HG03039 (cell line): Measurements from ENCODE around the gene TMEM239.
A peak's percentile ranks its signal among the peaks of the same experiment; 100 is the strongest.
"Not testable (repeated sequence)": the region's sequence is repeated elsewhere in the genome, so short reads cannot be mapped to it uniquely, and the experiment has no call there.

Source experiments
- ATAC-seq: cut with Tn5 transposase; IDR thresholded peaks from one replicate; pipeline ENCODE4 v1.9.1; 2021; ENCODE audit warnings: mild to moderate bottlenecking, moderate library complexity; ENCODE audit not compliant: unreplicated experiment

TMEM239 gene

DNA sequence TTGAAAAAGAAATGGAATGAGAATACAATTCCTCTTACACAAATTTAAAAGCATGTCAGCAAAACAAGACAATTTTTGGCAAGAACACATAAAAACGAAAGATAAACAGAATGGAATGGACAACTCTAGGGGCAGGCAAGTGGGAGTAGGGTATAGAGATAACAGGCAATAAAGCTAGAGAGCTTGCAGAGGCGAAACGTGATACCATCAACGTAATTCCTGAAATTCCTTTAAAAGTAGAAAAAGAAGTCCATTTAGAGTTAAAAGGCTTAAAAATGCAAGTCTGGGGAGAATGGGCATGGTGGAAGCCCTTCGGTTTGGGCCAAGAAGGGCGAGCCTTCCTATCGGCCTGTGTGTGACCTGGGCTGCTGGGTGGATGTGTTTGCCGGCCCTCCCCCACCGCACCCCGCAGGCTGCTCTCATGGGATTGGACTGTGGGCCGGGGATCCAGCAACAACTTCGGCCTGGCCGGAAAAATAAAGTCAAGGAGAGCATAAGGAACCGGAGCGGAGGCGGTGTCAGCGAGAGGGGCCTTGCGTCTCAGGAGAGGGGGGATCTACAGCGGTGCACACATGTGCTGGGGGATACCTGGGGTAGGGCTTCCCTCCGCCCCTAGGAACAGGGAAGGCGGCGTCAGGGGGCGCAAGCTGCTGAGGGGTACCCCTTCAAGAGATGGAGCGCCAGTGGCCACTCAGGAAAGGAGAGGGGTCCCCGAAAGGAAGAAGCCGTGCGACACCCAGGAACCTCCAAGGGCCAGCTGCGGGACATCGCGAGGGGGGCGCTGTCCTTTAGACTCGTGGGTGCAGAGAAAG lies 4.1 kb downstream of the TMEM239 start:
- ATAC-seq = no peak

- no peak for ATAC-seq
Measured at GRCh38 chr20:2820896-2821869, 5.0 kb downstream of the TMEM239 start.

GRCh38 chr20:2822073-2822472 lies 5.9 kb downstream of the TMEM239 start:
- no peak for ATAC-seq

GRCh38 chr20:2825761-2826160 lies 9.6 kb downstream of the TMEM239 start:
- ATAC-seq = no peak

DNA sequence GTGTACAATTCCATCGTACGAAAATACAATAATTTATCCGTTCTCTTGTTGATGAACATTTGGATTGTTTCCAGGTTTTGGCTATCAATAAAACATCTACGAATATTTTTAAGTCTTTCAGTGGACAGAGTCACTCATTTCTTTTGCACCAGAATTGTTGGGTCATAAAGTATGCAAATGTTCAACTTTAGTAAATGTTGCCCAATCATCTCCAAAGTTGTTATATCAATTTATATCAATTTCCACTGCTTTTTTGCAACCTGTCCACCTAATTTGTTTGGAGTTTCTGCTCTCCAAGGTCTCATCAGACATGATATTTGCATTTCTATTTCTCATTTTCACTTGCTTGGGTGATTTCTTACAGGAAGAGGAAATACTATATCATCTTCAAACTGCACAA lies 10.5 kb downstream of the TMEM239 start:
- no peak for ATAC-seq

GRCh38 chr20:2829376-2829775 lies 13.2 kb downstream of the TMEM239 start:
- ATAC-seq = no peak

GRCh38 chr20:2831206-2831605 lies 15.0 kb downstream of the TMEM239 start:
- ATAC-seq = not testable (repeated sequence)

DNA sequence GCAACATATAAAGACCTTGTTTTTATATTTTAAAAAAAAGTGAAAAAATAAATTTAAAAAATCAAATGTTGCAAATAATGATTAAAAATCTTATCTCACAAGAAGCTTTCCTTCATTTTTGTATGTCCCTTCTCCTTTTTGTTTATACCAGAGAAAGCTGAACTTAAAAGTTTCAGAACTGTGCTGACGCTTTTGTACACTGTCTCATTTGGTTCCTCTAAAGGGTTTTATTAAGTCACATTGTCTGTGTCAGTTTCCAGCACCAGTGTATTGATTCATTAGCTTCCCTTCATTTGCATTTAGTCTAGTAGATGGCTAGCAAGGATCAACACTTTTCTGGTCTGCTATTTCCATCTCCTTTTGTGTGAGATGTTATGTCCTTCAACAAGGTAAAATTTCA lies 17.6 kb downstream of the TMEM239 start:
- ATAC-seq = no peak

- ATAC-seq = no peak
Measured at GRCh38 chr20:2834401-2835110, 18.4 kb downstream of the TMEM239 start.

- no peak for ATAC-seq
Measured at GRCh38 chr20:2835331-2835796, 19.2 kb downstream of the TMEM239 start.

DNA sequence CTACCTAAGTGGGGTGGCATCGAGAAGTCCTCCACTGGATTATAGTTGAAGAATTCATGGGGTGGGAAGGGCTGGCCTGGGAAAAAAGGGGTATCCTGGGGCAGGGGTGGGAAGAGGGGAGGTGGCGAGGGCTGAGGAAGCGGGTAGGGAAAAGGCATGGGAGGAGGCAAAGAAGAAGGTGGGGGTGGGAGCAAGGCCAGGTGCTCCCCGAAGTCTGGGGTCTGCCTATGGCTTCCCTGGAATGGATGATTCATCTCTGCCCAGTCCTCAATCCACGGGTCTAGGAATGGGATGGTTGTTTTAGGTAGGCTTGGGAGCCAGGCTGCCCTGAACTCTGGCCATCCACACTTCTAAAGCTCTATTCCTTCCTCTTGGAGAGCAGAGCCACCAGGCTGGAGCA lies 19.9 kb downstream of the TMEM239 start:
- no peak for ATAC-seq

DNA sequence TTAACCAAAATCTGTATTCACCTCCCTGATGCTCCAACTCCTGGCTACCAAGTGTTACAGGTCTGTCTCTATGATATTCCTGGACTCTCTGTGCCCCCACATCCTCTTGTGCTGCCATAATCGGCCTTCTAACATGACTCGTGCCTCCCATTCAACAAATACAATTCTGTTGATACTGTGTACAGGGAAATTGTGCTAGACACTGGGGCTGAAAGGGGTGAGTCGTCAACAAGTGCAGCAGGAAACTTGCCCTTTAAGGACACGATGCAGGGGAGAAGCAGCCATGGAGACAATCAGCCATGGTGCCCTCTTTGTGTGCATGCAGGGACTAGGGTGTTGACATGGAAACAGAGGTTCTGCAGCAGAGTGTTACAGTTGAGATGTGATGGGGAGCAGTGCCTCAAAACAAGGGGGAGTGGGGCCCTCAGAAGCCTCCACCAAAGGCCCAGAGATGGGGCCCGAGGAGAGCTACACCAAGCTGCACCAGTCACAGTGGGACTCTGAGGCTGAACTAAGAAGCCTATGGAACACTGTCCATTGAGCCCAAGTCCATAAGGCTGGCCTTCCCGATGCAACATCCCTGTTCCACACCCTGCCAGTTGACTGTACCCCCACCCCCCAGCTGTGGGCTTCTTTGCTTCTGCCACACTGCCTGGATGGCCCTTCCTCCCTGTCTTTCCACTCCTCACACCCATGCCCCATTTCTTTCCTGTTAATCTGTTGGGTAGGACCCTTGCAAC lies 21.2 kb downstream of the TMEM239 start:
- ATAC-seq = no peak

- no peak for ATAC-seq
Measured at GRCh38 chr20:2838170-2838797, 22.1 kb downstream of the TMEM239 start.

- ATAC-seq = no peak
Measured at GRCh38 chr20:2838847-2839671, 22.9 kb downstream of the TMEM239 start.

DNA sequence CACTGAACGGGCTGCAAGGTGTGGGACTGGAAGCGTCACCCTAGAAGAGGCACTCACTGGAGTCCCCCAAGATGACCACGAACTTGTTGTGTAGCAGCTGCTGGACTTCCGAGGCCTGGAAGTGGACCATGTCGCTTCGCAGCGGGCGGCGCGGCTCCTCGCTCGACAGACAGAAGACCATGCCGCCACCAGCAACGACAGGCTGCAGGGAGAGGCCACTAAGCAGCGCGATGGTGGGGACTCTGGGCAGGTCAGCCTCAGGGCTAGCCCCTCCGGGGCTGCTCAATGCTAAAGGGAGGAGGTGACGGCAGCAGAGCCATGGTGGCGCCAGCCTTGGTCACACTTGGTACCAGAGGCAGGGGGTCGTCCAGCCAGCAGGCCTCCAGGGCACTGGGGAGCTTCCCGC lies 23.6 kb downstream of the TMEM239 start:
- no peak for ATAC-seq

DNA sequence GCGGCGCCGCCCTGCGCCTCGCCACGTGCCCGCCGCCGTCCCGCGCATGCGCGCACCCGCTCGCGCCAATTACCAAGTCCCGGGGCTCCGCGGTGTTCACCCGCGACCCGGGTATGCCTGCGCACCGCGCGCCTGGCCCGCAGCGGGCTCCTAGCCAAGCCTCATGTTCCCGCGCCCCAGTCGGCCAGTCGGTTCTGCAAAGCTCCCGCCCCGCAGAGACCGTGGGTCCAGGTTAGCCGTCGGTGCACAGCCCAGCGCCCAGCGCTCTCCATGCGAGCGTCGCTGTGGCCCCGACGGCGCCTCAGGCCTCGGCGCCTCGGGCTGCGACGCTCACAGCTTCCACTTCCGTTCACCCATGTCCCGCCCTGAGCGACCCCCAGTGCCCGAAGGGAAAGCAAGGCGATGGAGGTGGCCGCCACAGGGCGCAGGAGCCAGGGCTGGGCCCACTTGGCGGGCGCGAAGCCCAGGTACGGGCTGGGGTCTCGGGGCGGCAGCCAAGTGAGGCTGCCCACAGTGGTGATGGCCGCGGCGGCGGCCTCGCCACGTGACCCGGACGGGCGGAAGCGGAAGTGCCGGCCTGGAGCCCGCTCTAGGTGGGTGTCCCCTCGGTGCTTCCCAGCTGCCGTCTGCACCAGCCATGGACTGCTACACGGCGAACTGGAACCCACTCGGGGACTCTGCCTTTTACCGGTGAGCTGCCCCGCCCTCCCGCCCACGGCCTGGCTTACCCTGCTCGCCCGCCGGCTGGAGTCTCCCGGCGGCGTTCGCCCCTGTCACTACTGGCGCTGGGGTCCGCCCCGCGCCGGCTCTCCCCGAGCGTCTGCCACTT lies 24.2 kb downstream of the TMEM239 start, which contains the start of the genes PCED1A and VPS16:
TSS of gene PCED1A (minus strand) at position 518 of the 829 bp plus-strand sequence. CDS start 743 bp downstream, outside the sequence.
TSS of gene VPS16 (plus strand) at position 608 of the 829 bp plus-strand sequence. CDS start at position 638, 30 bp downstream.
- peak; percentile 89 for ATAC-seq

DNA sequence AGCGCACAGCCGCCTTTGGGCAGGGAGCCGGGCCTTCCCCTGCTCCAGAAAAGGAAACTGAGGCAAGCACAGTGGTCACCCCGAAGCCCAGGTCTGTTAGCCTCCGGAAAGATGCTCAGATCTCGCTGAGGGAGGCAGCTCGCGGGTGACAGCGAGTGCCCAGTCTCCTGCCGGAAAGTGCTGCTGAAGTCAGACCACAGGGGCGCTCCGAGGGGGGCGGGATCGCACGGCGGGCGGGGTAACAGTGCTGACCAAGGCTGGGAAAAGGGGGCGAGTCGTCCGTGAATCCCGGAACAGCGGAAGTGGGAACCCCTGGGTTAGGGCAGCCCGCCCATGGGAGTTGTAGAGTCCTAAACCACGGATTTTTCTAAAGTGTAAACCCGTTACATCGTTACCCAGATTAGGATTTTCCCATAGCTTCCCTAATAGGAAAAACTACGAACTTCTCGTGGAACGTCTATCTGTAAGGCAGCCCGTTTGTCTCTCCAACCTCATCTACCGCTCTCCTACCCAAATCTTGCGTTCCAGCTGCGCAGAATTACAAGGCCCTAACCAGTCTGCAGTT lies 24.9 kb downstream of the TMEM239 start:
- ATAC-seq = peak; percentile 25
